Nucleus accumbens (tissue), 56 donors: ENCODE data around the gene BSDC1.

Experiments
- DNase-seq, 56 donors: peaks; one replicate each; lab custom pipeline; 2025; lab: John Stamatoyannopoulos, UW

Gene BSDC1

DNA sequence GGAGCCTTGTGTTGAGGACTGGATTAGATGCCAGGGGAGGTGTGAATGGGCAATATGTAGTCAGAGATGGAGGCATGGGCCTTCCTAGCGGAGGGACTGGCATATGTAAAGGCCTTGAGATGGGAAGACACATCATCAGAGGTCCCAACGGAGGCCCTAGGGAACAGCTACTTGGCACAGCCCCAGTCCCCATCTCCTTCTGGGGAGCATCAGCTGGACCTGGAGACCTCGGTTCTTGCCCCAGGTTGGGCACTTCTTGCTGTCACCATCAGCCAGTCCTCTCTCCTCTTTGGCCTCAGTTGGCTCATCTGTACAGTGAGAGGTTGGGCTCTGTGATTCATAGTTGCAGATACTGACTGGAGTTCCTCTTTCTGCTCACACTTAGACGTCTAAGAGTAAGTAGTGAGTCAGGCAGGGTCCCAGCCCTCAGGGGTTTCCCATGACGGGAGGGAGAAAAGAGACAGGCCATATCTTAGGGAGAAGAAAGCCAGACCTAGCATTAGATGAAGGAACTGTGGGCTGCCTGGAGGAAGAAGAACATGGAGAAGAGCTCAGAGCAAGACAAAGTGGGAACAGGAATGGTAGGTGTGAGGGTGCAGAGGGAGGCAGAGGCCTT, 54.8 kb downstream of the BSDC1 start:
- DNase-seq = peak in 3 of 56 donors; percentile 35 to 45 (median 39)

GRCh38 chr1:32338637-32339145, 55.5 kb downstream of the BSDC1 start:
- peak in 5 of 56 donors; percentile 44 to 75 (median 66) for DNase-seq

DNA sequence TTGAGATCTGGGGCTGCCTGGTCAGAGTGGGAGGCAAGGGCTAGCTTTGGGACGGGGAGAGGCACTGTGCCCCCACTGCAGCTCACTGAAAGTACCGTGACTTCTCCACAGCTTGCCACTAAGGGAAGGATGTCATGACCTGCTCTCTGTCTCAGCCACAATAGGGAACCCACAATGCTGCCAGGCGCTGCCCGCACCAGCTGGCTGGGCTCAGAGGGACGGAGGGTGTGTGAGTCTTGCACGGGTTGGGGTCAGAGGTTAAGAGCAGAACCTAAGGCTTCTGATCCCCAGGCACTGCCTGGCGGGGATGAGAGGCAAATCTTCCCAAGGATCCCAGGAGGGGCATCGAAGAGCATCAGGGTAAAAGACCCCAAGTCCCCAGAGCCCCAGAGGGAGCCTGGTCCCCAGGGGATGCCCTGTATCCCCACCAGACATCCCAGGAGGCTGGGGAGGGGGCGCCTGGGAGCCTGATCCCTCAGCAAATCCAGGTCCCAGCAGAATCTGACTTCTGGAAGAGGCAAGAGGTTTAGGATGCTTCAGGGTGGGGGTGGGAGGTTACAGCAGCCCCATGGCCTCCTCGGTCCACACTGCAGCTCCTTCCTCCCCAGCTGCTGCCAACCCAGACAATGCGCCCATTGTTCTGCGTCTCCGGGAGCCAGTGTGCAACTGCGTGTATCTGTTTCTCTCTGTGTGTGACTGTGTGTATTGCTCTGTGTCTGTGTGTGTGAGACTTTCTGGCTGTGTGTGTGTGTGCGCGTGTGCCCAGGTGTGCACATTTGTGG, 56.2 kb downstream of the BSDC1 start:
- peak in 54 of 56 donors; percentile 38 to 95 (median 84) for DNase-seq

- peak in 9 of 56 donors; percentile 14 to 46 (median 35) for DNase-seq
Measured at GRCh38 chr1:32336963-32337675, 57.1 kb downstream of the BSDC1 start.

- DNase-seq = peak in 9 of 56 donors; percentile 38 to 57 (median 51)
Measured at GRCh38 chr1:32336591-32336932, 57.7 kb downstream of the BSDC1 start.

- peak in 53 of 56 donors; percentile 36 to 92 (median 80) for DNase-seq
Measured at GRCh38 chr1:32335790-32336590, 58.3 kb downstream of the BSDC1 start, which contains the start of gene MARCKSL1. Gene MARCKSL1 (minus strand): TSS chr1:32336233. CDS start chr1:32336033, 200 bp downstream.

- DNase-seq = no peak
Measured at GRCh38 chr1:32335535-32335789, 58.8 kb downstream of the BSDC1 start.

GRCh38 chr1:32334864-32335534, 59.2 kb downstream of the BSDC1 start:
- DNase-seq = peak in 36 of 56 donors; percentile 13 to 75 (median 38)

DNA sequence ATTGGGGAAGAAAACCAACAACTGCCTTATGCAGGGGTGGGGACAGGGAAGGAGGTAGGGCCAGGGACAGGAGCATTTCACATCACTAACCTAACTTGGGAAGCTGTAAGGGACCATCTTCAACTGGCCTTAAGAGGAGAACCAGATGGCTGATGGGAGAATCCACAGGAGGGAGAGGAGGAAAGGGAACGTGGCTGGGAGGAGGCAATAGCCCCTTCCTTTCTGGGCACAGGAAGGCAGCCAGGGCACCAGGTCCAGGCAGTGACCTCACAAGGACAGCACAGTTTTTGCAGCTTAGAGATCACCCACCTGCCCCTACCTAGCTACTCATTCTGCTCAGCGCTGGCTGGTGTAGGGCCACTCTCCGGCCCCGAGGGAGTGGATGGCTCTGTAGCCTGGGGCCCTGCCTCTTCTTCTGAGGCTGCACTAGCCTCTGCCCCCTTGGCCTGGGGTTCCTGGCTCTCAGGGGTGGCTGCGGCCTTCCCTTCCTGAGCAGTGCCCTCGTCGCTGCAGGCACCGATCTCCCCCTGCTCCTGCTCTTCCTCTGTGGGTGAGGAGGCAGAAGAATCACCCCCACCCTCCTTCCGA, 59.9 kb downstream of the BSDC1 start:
- DNase-seq = peak in 1 of 56 donors; percentile 42

DNA sequence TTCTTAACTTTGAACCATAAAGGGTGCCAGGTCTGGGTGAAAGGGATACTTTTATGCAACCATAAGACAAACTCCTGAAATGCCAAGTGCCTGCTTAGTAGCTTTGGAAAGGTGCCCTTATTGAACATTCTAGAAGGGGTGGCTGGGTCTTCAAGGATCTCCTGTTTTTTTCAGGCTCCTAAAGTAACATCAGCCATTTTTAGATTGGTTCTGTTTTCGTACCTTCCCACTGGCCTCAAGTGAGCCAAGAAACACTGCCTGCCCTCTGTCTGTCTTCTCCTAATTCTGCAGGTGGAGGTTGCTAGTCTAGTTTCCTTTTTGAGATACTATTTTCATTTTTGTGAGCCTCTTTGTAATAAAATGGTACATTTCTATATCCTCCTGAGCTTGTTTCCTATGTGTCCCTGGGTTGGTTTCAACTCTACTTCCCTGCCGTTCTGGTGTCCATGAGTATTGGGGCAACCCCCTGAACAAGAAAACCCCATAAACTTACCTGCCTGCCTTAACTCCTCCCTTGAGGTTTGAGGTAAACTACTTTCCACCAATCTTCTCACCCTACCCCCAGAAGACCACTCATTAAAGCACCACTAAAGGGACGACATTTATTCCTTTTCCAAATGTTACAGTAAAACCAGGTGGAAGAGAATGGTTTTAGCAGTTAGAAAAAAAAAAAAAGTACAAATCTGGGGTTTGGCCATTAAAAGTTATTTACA, 60.8 kb downstream of the BSDC1 start:
- peak in 1 of 56 donors; percentile 43 for DNase-seq

DNA sequence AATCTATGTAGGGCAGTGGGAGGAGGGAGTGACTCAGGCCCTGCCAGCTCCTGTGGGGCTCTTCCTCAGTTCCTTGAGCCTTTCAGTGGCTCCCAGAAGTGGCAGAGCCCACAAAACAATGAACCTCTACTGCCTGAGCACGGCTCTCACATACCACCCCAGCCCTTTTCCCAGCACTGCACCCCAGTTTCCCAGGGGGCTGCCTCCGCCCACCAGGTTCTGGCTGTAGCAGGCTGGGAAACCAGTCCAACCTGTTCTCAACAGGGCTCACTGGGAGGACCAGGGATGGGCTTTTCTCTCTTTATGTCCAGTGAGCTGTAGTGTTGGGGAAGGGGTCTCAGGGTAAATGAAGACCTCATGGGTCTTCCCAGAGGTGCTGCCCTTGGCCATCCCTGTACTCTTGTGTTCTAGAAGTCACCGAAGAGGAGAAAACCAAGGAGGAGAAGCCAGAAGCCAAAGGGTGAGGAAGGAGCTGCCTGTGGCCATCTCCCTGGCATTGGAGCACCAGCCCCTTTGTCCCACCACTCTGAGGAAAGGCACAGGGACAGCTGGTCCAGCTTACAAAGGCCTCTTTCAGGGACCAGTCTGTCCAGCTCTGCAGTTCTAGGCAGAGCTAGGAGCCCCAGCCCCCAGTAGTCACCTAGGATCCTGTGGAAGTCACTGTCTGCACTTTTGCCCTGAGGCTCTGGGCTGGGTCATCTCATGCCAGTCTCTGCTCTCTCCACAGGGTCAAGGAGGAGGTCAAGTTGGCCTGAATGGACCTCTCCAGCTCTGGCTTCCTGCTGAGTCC, 61.8 kb downstream of the BSDC1 start:
- peak in 30 of 56 donors; percentile 9 to 69 (median 32) for DNase-seq

- no peak for DNase-seq
Measured at GRCh38 chr1:32331549-32331948, 62.7 kb downstream of the BSDC1 start.

GRCh38 chr1:32330558-32331151, 63.6 kb downstream of the BSDC1 start:
- no peak for DNase-seq

DNA sequence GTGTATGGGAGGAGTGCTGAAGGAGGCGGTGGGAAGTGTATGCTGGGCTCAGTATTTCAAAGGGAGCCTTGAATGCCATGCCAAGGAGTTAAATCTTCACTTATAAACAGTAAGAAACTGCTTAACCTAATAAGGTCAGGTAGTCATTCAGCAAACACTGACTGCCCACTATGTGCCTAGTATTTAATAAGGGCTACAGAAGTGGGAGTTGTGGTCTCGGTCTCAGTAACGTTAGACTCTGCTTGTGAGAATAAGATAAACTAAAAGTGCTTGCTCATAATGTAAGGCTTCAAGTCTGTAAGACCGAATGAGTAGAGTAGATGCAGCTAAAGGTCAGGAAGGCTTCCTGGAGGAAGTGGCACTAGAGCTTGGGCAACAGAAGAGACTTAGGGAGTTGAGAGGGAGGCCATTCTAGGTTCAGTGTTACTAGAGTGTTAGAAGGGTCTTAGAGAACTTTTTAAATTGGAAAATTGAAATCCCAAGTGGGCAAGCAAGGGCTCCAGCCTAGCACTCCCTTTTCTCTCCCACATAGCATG, 64.2 kb downstream of the BSDC1 start:
- DNase-seq = no peak

DNA sequence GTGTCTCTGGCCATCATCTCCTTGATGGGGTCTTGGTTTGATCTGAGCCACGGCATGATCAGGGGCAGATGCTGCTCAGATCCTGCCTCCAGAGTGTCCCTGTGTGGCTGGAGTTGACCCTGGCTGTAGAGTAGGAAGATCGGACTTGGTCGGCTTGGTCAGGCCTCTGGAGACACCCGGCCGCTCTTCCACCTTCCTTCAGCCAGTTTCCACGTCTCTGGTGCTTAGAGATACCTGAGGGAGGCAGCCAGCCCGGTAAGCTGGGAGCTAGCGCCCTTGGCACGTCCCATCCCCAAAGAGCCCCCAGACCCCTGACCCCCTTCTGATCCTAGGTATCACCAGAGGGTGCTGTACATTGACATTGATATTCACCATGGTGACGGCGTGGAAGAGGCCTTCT, 67.0 kb downstream of the BSDC1 start:
- DNase-seq = no peak

DNA sequence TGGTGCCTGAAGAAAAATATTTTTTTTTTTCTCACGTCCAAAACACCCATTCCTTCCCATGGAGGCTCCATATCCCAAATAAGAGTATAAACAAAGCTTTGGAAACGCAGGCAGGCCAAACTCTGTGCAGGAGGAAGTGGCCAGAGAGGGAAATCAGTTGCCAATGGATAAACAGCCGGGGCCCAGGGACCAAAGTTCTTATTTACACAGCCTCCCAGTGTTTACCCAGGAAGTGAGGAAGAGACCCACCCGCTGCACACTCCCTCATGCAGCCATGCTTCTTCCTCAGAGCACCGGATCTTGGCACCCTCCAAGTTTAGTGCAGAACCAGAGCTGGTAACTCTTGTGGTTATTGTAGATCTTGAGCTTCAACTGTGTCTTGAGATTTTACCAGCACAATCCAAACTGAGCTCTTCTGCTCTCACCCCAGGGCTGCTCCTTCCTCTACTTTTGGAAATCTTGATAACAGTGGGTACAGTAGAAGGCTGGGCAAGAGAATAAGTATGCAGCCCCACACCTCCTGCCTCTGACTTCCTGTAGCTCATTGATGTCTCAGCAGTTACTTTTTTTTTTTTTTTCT, 72.4 kb downstream of the BSDC1 start:
- no peak for DNase-seq
